Tracheal epithelial cell (primary cell): ENCODE results near the gene TMEM38B. TPM values are rescaled to one million over a fixed set of nuclear protein-coding genes. Genes with fewer than 3 reads are reported as not detected.

Experiments
- total RNA-seq: library from RNA; depleted of rRNA; stranded (reverse); fragments of >200 nt; gene quantifications from 2 replicates; pipeline ENCODE4 v1.2.1, GENCODE V29; 2014

The TMEM38B gene, protein sequence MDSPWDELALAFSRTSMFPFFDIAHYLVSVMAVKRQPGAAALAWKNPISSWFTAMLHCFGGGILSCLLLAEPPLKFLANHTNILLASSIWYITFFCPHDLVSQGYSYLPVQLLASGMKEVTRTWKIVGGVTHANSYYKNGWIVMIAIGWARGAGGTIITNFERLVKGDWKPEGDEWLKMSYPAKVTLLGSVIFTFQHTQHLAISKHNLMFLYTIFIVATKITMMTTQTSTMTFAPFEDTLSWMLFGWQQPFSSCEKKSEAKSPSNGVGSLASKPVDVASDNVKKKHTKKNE
- 26.9 and 37.1 TPM in 2 replicates for total RNA-seq

DNA sequence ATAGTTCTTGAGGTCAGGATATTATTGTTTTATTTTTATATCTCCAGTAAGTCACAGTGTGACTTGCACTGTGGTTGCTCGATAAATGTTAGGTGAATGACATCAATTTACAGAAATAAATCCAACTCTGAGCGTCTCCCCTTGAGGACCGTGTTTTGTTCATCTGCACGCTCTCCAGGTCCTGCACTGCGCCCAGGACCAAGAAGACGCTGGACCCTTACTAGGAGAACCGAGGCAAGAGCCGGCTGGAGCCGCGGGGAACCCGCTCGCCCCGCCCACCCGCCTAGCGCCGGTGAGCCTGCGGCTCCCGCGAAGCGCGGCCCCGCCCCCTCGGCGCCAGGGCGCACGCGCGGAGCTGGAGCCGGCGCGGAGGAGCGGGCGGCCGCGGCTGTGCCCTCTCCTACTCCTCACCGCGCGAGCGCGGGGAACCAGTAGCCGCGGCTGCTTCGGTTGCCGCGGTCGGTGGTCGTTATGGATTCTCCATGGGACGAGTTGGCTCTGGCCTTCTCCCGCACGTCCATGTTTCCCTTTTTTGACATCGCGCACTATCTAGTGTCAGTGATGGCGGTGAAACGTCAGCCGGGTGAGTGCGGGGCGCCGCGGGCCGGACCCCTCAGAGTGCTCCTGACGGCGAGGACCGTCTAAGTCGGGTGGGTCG is at the start of gene TMEM38B:
TMEM38B (plus strand) TSS at position 352 of the 658 bp plus-strand sequence; CDS start at position 472, 120 bp downstream.

GRCh38 chr9:105662184-105663104 is 31.9 kb upstream of the TMEM38B start, which contains the start of gene TAL2:
TAL2 (plus strand) TSS chr9:105662457; CDS start chr9:105662497, 40 bp downstream.

Other genes starting within 250 kb of the TMEM38B start
- gene FSD1L, start 246.5 kb upstream of the TMEM38B start, total RNA-seq: 3.2 and 4.8 TPM in 2 replicates
- 11.1 and 28.1 TPM in 2 replicates for gene FKTN, start 136.4 kb upstream of the TMEM38B start, total RNA-seq
- not detected in 2 replicates for gene TAL2, start 32.1 kb upstream of the TMEM38B start, total RNA-seq